A549 treated with AZD2906 at 1 μM for 4 hours (cell line): ENCODE results near the gene TSPAN11. TPM values are rescaled to one million over a fixed set of nuclear protein-coding genes. Genes with fewer than 3 reads are reported as not detected.

Experiments used
- total RNA-seq: library from RNA; stranded (reverse); fragments of 200-300 nt; extraction: Qiagen RNA extraction; gene quantifications from 5 replicates; pipeline ENCODE4 v1.2.3, GENCODE V29; 2022

Gene TSPAN11, protein sequence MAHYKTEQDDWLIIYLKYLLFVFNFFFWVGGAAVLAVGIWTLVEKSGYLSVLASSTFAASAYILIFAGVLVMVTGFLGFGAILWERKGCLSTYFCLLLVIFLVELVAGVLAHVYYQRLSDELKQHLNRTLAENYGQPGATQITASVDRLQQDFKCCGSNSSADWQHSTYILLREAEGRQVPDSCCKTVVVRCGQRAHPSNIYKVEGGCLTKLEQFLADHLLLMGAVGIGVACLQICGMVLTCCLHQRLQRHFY
- 0.04 to 0.11 TPM (median 0.06 TPM) in 5 replicates for total RNA-seq

DNA sequence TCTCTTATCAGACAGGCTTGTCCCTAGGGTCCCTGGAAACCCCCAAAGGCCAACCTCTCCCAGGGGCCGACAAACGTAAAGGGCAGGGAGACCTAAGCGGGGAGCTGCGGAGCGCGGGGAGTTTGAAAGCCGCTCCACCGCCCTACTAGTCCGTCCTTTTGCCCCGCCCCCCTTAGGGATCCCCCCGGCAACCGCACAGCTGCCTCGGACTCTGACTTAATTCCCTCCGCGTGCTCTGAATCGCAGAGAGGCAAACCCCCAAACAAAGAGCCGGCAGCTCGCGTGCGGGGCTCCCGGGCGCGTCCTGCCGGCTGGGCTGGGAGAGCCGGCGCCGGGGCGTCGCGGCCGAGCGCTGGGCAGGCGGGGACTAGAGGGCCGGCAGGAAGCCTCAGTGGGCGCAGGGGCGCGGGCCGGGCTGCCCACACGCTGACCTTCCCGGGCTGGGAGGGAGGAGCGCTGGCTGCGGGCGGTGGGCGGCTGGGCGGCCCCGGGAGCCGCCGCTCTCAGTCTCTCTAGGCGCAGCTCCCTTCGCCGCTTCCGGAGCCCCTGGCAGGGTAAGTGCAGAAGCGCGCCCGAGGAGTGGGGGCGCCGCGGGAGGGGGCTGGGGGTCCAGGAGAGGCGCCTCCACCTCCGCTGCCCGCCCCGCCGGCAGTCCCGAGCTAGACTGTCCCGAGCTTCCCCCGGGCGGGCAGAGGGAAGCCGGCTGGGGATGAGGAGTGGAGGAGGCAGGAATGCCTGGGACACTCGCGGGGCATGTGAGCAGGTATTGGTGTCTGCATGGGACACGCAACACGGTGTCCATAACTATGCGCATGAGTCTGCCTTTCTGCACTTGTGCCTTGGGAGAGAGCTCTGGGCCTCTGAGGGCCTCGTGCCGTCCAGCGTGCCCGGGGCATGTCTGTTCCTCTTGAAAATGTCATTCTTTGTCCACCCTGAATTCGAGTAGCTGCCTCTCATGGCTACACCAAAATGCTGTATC, at the start of gene TSPAN11:
TSPAN11 (plus strand) TSS at position 506 of the 979 bp plus-strand sequence. CDS start 27,244 bp downstream, outside the sequence.

Other genes with a start within 250 kb of the TSPAN11 start
- gene IPO8, start 230.9 kb upstream of the TSPAN11 start, total RNA-seq, result 13.5 to 21.9 TPM (median 17.1 TPM) in 5 replicates
- gene CAPRIN2, start 171.8 kb upstream of the TSPAN11 start, total RNA-seq, result 21.5 to 34.4 TPM (median 27.9 TPM) in 5 replicates
- gene DDX11, start 147.1 kb downstream of the TSPAN11 start, total RNA-seq, result 36.9 to 44.0 TPM (median 41.6 TPM) in 5 replicates